Measurements from ENCODE around the gene PLPPR4.

The PLPPR4 gene

GRCh38 chr1:99228153-99228552 is 36.1 kb upstream of the PLPPR4 start:
- H3K4me3 ChIP-seq (ENCODE audit: control insufficient read depth, low read depth, low read length) = no peak overlapping the region
- DNase-seq (ENCODE audit: low read depth) = no peak
- TF ChIP-seq, protein P1, sequence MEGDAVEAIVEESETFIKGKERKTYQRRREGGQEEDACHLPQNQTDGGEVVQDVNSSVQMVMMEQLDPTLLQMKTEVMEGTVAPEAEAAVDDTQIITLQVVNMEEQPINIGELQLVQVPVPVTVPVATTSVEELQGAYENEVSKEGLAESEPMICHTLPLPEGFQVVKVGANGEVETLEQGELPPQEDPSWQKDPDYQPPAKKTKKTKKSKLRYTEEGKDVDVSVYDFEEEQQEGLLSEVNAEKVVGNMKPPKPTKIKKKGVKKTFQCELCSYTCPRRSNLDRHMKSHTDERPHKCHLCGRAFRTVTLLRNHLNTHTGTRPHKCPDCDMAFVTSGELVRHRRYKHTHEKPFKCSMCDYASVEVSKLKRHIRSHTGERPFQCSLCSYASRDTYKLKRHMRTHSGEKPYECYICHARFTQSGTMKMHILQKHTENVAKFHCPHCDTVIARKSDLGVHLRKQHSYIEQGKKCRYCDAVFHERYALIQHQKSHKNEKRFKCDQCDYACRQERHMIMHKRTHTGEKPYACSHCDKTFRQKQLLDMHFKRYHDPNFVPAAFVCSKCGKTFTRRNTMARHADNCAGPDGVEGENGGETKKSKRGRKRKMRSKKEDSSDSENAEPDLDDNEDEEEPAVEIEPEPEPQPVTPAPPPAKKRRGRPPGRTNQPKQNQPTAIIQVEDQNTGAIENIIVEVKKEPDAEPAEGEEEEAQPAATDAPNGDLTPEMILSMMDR (conservative IDR thresholded peaks at IDR 0.05; ENCODE audit: control insufficient read depth, insufficient read depth, low read depth, low read length) = no peak

GRCh38 chr1:99229122-99229521 is 35.2 kb upstream of the PLPPR4 start:
- no peak for DNase-seq (ENCODE audit: low read depth)
- no peak overlapping the region for H3K4me3 ChIP-seq (ENCODE audit: control insufficient read depth, low read depth, low read length)
- TF ChIP-seq, protein P1 (conservative IDR thresholded peaks at IDR 0.05; ENCODE audit: control insufficient read depth, insufficient read depth, low read depth, low read length) = no peak

DNA sequence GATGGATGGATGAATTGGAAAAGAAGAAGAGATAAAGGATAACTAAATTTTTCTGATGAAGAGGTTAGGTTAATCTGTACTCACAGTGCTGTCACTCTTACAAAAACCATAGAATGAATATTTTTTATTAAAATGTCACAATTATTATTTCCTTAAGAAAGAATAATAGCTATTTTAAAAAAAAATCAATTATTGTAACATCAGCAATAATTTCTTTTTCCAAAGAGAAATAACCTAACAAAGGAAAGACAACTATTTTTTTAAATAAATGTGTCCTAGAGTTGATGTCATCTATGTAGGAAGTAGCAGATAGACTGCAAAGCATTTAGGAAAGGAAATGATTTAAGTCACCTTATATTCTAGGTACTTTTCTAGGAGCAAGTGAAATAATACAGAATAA is 33.6 kb upstream of the PLPPR4 start:
- no peak overlapping the region for H3K4me3 ChIP-seq (ENCODE audit: control insufficient read depth, low read depth, low read length)
- DNase-seq (ENCODE audit: low read depth) = no peak
- TF ChIP-seq, protein P1 (conservative IDR thresholded peaks at IDR 0.05; ENCODE audit: control insufficient read depth, insufficient read depth, low read depth, low read length) = no peak

DNA sequence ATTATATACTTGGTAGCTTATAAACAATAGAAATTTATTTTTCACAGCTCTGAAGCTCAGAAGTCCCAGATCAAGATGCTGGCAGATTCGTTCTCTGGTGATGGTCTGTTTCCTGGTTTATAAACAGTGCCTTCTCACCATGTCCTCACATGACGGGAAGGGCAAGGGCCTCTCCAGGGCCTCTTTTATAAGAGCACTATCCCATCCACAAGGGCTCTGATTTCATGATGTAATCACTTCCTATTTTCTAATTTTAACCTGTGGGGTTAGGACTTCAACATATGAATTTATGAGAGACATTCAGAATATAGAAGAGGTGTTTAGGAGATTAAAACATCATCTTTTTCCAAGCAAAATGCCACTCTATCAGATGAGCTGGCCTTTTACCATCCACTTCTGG is 32.1 kb upstream of the PLPPR4 start:
- no peak overlapping the region for H3K4me3 ChIP-seq (ENCODE audit: control insufficient read depth, low read depth, low read length)
- DNase-seq (ENCODE audit: low read depth) = no peak
- TF ChIP-seq, protein P1 (conservative IDR thresholded peaks at IDR 0.05; ENCODE audit: control insufficient read depth, insufficient read depth, low read depth, low read length) = no peak

DNA sequence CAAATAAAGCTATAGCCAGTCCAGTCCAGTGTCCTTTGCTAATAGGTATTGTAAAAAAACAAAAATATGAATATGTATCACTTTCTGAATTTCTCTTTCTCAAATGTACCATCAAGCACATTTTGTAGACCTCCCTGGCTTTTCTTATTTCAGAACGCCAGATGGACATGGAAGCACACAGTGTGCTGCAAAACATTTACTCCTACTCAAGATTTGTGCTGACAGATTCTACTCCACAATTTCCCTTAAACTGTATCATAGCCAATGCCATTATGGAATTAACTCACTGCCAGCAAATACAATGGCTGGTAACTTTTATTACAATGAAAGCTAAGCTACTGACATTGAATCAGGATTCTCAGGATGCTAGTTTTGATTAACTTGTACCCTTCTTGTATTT is 30.8 kb upstream of the PLPPR4 start:
- no peak for DNase-seq (ENCODE audit: low read depth)
- no peak overlapping the region for H3K4me3 ChIP-seq (ENCODE audit: control insufficient read depth, low read depth, low read length)
- TF ChIP-seq, protein P1 (conservative IDR thresholded peaks at IDR 0.05; ENCODE audit: control insufficient read depth, insufficient read depth, low read depth, low read length) = no peak

GRCh38 chr1:99236756-99237155 is 27.5 kb upstream of the PLPPR4 start:
- H3K4me3 ChIP-seq (ENCODE audit: control insufficient read depth, low read depth, low read length) = no peak overlapping the region
- TF ChIP-seq, protein P1 (conservative IDR thresholded peaks at IDR 0.05; ENCODE audit: control insufficient read depth, insufficient read depth, low read depth, low read length) = no peak
- no peak for DNase-seq (ENCODE audit: low read depth)

DNA sequence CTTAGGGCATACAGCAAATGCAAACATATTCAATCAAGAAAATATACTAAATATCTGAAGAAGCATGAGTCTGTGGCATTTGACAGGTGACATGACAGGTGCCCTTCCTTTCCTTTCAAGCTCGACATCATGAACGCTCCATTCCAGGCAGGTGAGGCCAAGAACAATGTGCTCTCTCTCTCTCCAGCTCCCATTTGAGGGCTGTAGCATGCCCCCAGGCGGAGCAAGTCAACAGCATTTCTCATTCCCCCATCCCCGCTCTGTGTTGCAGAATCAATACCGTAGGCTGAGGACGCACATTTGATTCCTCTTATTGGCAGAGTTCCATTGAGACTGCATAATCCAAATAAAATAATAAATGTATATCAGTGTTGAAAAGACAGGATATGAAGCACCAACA is 24.6 kb upstream of the PLPPR4 start:
- DNase-seq (ENCODE audit: low read depth) = no peak

More for the DNA sequence above, 24.6 kb upstream of the PLPPR4 start:
- TF ChIP-seq, protein P1 (conservative IDR thresholded peaks at IDR 0.05; ENCODE audit: control insufficient read depth, insufficient read depth, low read depth, low read length) = no peak
- no peak overlapping the region for H3K4me3 ChIP-seq (ENCODE audit: control insufficient read depth, low read depth, low read length)
